Transverse colon (tissue), 4 donors: ENCODE results near the gene CFAP119.

Experiments
- EP300 ChIP-seq: sonication (generic); formaldehyde crosslinking; IDR thresholded peaks from one replicate; pipeline ENCODE4 v1.6.1; 2017; ENCODE audit warnings: antibody characterized with exemption, low read depth
- POLR2AphosphoS5 ChIP-seq, 3 donors: sonication (generic); formaldehyde crosslinking; IDR thresholded peaks; one replicate each; pipeline ENCODE4 v1.6.1; 2016; ENCODE audit warnings: antibody characterized with exemption in 3 of 3
- TF ChIP-seq, protein P1 (sequence below), 5 experiments: fragments of 200-600 bp in 3 of 5; fragments of 450-650 bp in 2 of 5; sonication (generic) in 3 of 5; IDR thresholded peaks; 1 replicate in 2 of 5; 2 replicates in 3 of 5; pipeline ENCODE4 v1.5.1; 2016 to 2017; ENCODE audit warnings: antibody characterized with exemption in 5 of 5, inconsistent platforms in 3 of 5, mild to moderate bottlenecking in 2 of 5, moderate library complexity in 1 of 5

DNA sequence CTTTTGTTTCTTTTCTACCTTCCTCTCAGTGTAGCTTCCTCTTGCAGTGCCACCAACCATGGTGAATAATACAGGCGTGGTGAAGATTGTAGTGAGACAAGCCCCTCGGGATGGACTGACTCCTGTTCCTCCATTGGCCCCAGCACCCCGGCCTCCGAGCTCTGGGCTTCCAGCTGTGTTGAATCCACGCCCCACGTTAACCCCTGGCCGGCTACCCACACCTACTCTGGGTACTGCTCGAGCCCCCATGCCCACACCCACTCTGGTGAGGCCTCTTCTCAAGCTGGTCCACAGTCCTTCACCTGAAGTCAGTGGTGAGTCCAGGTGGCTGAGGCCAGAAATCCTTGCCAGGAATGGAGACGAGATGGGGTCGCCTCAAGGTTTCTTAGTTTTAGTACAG is 38.9 kb downstream of the CFAP119 start:
- TF ChIP-seq, protein P1, sequence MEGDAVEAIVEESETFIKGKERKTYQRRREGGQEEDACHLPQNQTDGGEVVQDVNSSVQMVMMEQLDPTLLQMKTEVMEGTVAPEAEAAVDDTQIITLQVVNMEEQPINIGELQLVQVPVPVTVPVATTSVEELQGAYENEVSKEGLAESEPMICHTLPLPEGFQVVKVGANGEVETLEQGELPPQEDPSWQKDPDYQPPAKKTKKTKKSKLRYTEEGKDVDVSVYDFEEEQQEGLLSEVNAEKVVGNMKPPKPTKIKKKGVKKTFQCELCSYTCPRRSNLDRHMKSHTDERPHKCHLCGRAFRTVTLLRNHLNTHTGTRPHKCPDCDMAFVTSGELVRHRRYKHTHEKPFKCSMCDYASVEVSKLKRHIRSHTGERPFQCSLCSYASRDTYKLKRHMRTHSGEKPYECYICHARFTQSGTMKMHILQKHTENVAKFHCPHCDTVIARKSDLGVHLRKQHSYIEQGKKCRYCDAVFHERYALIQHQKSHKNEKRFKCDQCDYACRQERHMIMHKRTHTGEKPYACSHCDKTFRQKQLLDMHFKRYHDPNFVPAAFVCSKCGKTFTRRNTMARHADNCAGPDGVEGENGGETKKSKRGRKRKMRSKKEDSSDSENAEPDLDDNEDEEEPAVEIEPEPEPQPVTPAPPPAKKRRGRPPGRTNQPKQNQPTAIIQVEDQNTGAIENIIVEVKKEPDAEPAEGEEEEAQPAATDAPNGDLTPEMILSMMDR (IDR thresholded peaks at IDR 0.05) = no peak
- TF ChIP-seq POLR2AphosphoS5 (IDR thresholded peaks at IDR 0.05) (no peak), EP300 (no peak)
